VCaP (cell line): ENCODE results near the gene BLOC1S4.

Experiments
- H3K27ac ChIP-seq: fragments of 450-650 bp; 2 replicates; pipeline ENCODE4 v1.5.1; 2017
- TF ChIP-seq, protein P1 (sequence below): fragments of 450-650 bp; conservative IDR thresholded peaks from 2 replicates; pipeline ENCODE4 v1.5.1; 2017; ENCODE audit warnings: mild to moderate bottlenecking, moderate library complexity

Gene BLOC1S4

DNA sequence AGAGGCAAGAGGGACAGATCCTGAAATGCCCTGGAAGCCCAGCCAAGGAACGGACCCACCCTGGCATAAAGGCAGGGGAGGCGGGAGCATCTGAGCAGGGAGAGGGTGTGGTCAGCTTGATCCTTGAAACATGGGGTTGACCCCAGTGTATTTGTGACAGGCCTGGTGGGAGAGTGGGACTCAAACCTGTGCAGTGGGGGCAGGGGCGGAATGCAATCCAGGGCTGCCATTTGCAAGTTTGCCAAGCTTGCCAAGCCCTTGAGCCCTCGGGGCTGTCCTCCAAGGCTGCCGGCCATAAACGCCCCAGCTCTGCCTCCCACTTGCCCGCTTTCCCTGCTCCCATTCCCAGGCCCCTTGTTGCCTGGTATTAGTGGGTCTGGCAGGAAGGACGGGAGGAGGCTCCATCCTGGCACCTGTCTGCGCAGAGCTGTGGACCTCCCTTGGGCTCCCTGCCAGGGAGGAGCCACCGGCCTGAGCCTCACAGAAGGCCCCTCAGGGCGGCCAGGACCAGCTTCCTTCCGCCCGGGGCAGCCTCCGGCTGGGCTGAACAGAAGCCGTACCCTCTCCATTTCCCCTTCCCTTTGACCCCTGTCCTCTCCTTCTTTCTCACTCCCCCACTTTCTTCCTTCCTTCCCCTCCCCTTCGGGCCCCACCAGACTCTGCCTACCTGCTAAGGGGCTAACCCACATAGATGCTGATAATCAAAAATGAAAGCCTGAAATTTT, 21.6 kb upstream of the BLOC1S4 start:
- peak overlapping the region; percentile 83 for H3K27ac ChIP-seq
- TF ChIP-seq, protein P1, sequence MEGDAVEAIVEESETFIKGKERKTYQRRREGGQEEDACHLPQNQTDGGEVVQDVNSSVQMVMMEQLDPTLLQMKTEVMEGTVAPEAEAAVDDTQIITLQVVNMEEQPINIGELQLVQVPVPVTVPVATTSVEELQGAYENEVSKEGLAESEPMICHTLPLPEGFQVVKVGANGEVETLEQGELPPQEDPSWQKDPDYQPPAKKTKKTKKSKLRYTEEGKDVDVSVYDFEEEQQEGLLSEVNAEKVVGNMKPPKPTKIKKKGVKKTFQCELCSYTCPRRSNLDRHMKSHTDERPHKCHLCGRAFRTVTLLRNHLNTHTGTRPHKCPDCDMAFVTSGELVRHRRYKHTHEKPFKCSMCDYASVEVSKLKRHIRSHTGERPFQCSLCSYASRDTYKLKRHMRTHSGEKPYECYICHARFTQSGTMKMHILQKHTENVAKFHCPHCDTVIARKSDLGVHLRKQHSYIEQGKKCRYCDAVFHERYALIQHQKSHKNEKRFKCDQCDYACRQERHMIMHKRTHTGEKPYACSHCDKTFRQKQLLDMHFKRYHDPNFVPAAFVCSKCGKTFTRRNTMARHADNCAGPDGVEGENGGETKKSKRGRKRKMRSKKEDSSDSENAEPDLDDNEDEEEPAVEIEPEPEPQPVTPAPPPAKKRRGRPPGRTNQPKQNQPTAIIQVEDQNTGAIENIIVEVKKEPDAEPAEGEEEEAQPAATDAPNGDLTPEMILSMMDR, result no peak

DNA sequence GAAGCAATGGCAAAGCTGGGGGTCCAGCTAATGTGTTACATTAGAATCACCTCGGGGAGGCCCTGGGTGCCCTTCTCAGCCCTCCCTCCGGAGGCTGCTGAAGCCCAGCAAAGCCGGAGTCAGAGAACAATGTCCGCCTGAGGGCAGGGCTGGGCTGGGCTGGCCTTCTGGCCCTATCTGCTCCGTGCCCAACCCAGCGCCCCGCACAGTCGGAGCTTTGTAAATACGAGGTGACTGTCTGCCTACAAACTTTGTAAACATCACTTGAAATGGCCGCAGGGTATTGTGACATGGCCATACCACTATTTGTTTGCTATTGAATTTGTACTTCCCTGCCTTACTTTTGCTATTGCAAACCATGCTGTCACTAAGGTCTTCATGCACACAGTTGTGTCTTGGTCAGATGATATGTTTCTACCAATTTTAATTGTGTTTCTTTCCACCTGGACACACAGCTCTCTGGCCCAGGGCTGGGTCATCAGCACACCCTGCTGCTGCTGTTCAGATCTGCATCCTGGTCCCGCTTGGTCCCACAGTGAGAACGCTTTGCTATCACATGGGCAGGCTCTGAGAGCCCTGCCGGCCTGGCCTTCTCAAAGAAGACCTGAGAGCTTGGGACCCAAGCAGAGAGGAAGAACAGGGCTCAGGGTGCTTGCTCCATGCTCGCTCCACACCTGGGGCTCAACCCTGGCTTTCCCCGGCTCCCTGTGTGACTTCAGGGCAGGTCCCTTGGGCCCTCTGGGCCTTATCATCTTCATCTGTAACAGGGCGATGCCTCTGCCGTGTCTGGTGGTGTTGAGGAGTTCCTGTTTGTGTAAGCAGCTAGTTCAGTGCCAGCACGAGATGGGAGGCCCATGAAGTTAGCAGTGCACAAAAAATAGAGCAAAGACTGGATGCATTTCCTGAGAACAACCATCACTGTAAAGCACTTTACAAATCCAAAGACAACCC, 20.0 kb upstream of the BLOC1S4 start:
- TF ChIP-seq, protein P1, result peak; percentile 33; the same call in 1 of the 2 replicates
- peak overlapping the region; percentile 83 for H3K27ac ChIP-seq

DNA sequence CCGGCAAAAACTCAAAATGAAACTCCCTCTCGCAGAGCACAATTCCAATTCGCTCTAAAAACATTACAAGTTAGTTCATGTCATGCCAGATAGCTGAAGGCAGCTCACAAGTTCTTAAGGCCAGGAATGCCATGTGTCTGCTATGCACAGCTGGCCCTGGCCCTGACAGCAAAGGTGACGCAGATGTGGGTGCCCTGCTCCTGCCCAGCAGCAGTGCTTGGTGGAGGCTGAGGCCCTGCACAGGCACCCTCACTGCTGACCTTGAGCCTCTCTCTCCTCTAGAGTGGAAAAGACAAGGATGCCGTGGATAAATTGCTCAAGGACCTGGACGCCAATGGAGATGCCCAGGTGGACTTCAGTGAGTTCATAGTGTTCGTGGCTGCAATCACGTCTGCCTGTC, 19.4 kb upstream of the BLOC1S4 start:
- H3K27ac ChIP-seq, result peak overlapping the region; percentile 83
- TF ChIP-seq, protein P1, result no peak

DNA sequence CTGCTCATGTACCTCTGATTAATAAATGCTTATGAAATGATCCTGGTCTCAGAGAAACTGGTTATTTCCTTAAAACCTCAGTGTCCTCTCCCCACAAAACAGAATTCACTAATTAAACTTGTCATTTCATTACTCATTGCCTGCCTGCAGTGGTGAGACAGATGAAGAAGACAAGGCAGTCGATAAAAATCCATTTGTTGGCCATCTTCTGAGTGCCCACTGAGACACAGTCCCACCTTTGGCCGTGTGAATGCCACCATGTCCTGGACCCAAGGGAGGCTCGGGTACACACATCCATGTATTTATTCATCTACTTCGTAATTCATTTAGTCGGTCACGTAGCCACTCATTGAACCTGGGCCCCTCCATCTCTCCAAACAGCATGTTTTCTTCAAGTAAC, 18.8 kb upstream of the BLOC1S4 start:
- H3K27ac ChIP-seq, result peak overlapping the region; percentile 83
- TF ChIP-seq, protein P1, result no peak

DNA sequence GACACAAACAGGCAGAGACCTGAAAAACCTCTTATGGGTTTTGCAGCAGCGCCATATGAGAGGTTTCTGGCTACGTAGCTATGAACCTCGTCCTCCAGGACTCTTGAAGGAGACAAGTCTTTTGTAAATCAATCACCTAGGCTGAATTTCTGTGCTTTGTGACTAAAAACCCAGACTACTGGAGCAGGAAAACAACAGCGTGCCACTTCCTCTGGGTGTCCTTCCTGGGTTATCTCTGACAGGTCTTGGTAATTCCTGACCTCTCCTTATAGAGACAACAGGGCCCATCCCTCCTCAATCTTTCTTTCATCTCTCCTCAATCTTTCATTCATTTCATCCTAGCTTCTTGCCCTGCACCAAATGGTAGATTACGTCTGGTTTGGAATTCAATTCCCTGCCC, 16.6 kb upstream of the BLOC1S4 start:
- TF ChIP-seq, protein P1, result no peak
- no peak overlapping the region for H3K27ac ChIP-seq

DNA sequence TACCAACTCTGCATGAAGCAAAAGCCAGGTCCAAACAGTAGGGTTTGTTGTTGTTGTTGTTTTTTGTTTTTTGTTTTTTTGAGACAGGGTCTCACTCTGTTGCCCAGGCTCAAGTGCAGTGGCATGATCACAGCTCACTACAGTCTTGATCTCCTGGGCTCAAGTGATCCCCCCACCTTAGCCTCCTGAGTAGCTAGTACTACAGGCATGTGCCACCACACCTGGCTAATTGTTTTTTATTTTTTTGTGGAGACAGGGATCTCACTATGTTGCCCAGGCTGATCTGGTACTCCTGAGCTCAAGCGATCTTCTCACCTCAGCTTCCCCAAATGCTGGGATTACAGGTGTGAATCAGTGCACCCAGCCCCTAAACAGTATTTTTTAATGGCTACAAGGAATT, 16.1 kb upstream of the BLOC1S4 start:
- TF ChIP-seq, protein P1, result no peak
- H3K27ac ChIP-seq, result no peak overlapping the region

DNA sequence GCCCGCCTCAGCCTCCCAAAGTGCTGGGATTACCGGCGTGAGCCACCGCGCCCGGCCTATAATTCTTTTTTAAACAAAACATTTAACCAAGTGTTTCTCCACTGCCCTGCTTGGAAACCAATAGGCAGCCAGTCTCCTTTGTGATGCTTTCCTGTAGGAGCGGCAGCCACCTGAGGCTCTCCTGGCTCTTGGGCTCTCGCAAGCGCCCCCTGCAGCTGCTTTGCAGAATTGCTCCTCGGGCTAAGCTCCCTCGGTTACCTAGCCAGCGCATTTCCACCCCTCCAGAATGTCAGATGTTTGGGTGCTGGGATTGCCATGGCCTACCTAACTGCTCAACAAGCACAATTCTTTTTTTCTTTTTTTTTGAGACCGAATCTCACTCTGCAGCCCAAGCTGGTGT, 14.6 kb upstream of the BLOC1S4 start:
- H3K27ac ChIP-seq, result no peak overlapping the region
- TF ChIP-seq, protein P1, result peak; percentile 47
